ENCODE data around the gene SREBF1. TPM values are rescaled to one million over a fixed set of nuclear protein-coding genes. Genes with fewer than 3 reads are reported as not detected.

The SREBF1 gene
- total RNA-seq, 1 experiment from 2014 or later: 167 TPM

- Histone ChIP-seq H3K4me2 (ENCODE audit: low read length) (peak overlapping the region; percentile 89), H3K9ac (ENCODE audit: low read length) (no peak overlapping the region), H3F3A (ENCODE audit: low read length, unreplicated experiment) (no peaks in the 10 kb centered on the region), H2AFZ (ENCODE audit: low read length) (no peak overlapping the region), H4K20me1 (ENCODE audit: low read length) (peaks cover 39% of the 10 kb centered on the region; the same call in 1 of the 2 replicates), H3K9me2 (replicated peaks; ENCODE audit: low read length) (no peaks in the 10 kb centered on the region), H3K36me3 (ENCODE audit: low read depth, low read length) (peaks cover 33% of the 10 kb centered on the region), H3K27ac (ENCODE audit: low read length) (peak overlapping the region; percentile 52), H3K4me3 (ENCODE audit: low read length) (peak overlapping the region; percentile 19; the same call in 1 of the 2 replicates), H3K27me3 (ENCODE audit: low read length) (no peaks in the 10 kb centered on the region), H3K79me2 (ENCODE audit: low read length) (peaks cover 54% of the 10 kb centered on the region), H3K9me3 (ENCODE audit: low read length) (no peaks in the 10 kb centered on the region), H3K4me1 (ENCODE audit: insufficient read depth, low read length) (peaks cover 70% of the 10 kb centered on the region)
- intact Hi-C loops (cut with micrococcal nuclease): no loop called here
- no TSS peak for BruUV-seq (replicated peaks)
- ChIA-PET CTCF (no interaction called here), POLR2A (ENCODE audit: unreplicated experiment) (no interaction called here)
- ATAC-seq: no peak
- TF ChIP-seq EZH2 (IDR thresholded peaks at IDR 0.05; ENCODE audit: low read length, unreplicated experiment) (no peak), EZH2phosphoT487 (IDR thresholded peaks at IDR 0.05; ENCODE audit: borderline replicate concordance, low read length) (no peak), CTCF (conservative IDR thresholded peaks at IDR 0.05; ENCODE audit: low read depth, low read length) (no peak)
- DNase-seq: no peak
These were observed 16.2 kb downstream of the SREBF1 start for GRCh38 chr17:17820463-17821158.

GRCh38 chr17:17820046-17820445 lies 16.7 kb downstream of the SREBF1 start:
- Histone ChIP-seq H3K4me3 (ENCODE audit: low read length) (peak overlapping the region; percentile 5; the same call in 1 of the 2 replicates), H3K27ac (ENCODE audit: low read length) (peak overlapping the region; percentile 52), H4K20me1 (ENCODE audit: low read length) (peaks cover 39% of the 10 kb centered on the region; the same call in 1 of the 2 replicates), H3K27me3 (ENCODE audit: low read length) (no peaks in the 10 kb centered on the region), H3K9me3 (ENCODE audit: low read length) (no peaks in the 10 kb centered on the region), H3K9me2 (replicated peaks; ENCODE audit: low read length) (no peaks in the 10 kb centered on the region), H3F3A (ENCODE audit: low read length, unreplicated experiment) (no peaks in the 10 kb centered on the region), H3K9ac (ENCODE audit: low read length) (no peak overlapping the region), H3K36me3 (ENCODE audit: low read depth, low read length) (peaks cover 38% of the 10 kb centered on the region), H3K4me1 (ENCODE audit: insufficient read depth, low read length) (peaks cover 67% of the 10 kb centered on the region), H3K79me2 (ENCODE audit: low read length) (peaks cover 49% of the 10 kb centered on the region), H3K4me2 (ENCODE audit: low read length) (peak overlapping the region; percentile 89), H2AFZ (ENCODE audit: low read length) (no peak overlapping the region)
- POLR2A ChIA-PET (ENCODE audit: unreplicated experiment): no interaction called here
- BruUV-seq (replicated peaks): no TSS peak
- ATAC-seq (no peak), DNase-seq (no peak)
- intact Hi-C loops (cut with micrococcal nuclease): no loop called here
- TF ChIP-seq EZH2phosphoT487 (IDR thresholded peaks at IDR 0.05; ENCODE audit: borderline replicate concordance, low read length): no peak
- TF ChIP-seq CTCF (conservative IDR thresholded peaks at IDR 0.05; ENCODE audit: low read depth, low read length): no peak
- TF ChIP-seq EZH2 (IDR thresholded peaks at IDR 0.05; ENCODE audit: low read length, unreplicated experiment): no peak
- CTCF ChIA-PET: no interaction called here

GRCh38 chr17:17819561-17819995 lies 17.2 kb downstream of the SREBF1 start:
- Histone ChIP-seq H3K79me2 (ENCODE audit: low read length) (peaks cover 44% of the 10 kb centered on the region), H3K27me3 (ENCODE audit: low read length) (no peaks in the 10 kb centered on the region), H2AFZ (ENCODE audit: low read length) (no peak overlapping the region), H3K9me3 (ENCODE audit: low read length) (no peaks in the 10 kb centered on the region), H3K4me1 (ENCODE audit: insufficient read depth, low read length) (peaks cover 62% of the 10 kb centered on the region), H3K9ac (ENCODE audit: low read length) (no peak overlapping the region), H3K4me3 (ENCODE audit: low read length) (no peak overlapping the region), H3K27ac (ENCODE audit: low read length) (peak overlapping the region; percentile 52), H3K36me3 (ENCODE audit: low read depth, low read length) (peaks cover 43% of the 10 kb centered on the region), H3K9me2 (replicated peaks; ENCODE audit: low read length) (no peaks in the 10 kb centered on the region), H3F3A (ENCODE audit: low read length, unreplicated experiment) (no peaks in the 10 kb centered on the region), H4K20me1 (ENCODE audit: low read length) (peaks cover 39% of the 10 kb centered on the region; the same call in 1 of the 2 replicates), H3K4me2 (ENCODE audit: low read length) (peak overlapping the region; percentile 89)
- ChIA-PET POLR2A (ENCODE audit: unreplicated experiment) (no interaction called here), CTCF (no interaction called here)
- intact Hi-C loops (cut with micrococcal nuclease): no loop called here
- ATAC-seq: peak; percentile 35
- DNase-seq: peak; percentile 97
- BruUV-seq (replicated peaks): no TSS peak
- TF ChIP-seq EZH2phosphoT487 (IDR thresholded peaks at IDR 0.05; ENCODE audit: borderline replicate concordance, low read length): no peak
